OCI-M1 (cell line): ENCODE measurements around the gene SDK1.

Experiments
- DNase-seq: peaks from one replicate; lab custom pipeline; 2025; lab: John Stamatoyannopoulos, UW

The SDK1 gene

GRCh38 chr7:3283130-3283704, 17.8 kb upstream of the SDK1 start:
- no peak for DNase-seq

GRCh38 chr7:3285652-3286051, 15.4 kb upstream of the SDK1 start:
- DNase-seq: no peak

GRCh38 chr7:3289996-3290395, 11.1 kb upstream of the SDK1 start:
- no peak for DNase-seq

GRCh38 chr7:3292694-3293093, 8.4 kb upstream of the SDK1 start:
- no peak for DNase-seq

- no peak for DNase-seq
Measured at GRCh38 chr7:3294432-3295100, 6.5 kb upstream of the SDK1 start.

GRCh38 chr7:3297105-3297819, 3.8 kb upstream of the SDK1 start:
- no peak for DNase-seq

- DNase-seq: no peak
Measured at GRCh38 chr7:3300221-3300650, 816 bp upstream of the SDK1 start.

- DNase-seq: no peak
Measured at GRCh38 chr7:3301449-3301731, 338 bp downstream of the SDK1 start.

- DNase-seq: no peak
Measured at GRCh38 chr7:3301831-3302618, 973 bp downstream of the SDK1 start.

- no peak for DNase-seq
Measured at GRCh38 chr7:3302681-3303320, 1.7 kb downstream of the SDK1 start.

GRCh38 chr7:3304131-3304530, 3.1 kb downstream of the SDK1 start:
- DNase-seq: no peak

- DNase-seq: no peak
Measured at GRCh38 chr7:3307435-3307834, 6.4 kb downstream of the SDK1 start.

- no peak for DNase-seq
Measured at GRCh38 chr7:3309140-3309539, 8.1 kb downstream of the SDK1 start.

- no peak for DNase-seq
Measured at GRCh38 chr7:3309956-3310355, 8.9 kb downstream of the SDK1 start.

- DNase-seq: no peak
Measured at GRCh38 chr7:3310884-3311283, 9.8 kb downstream of the SDK1 start.

GRCh38 chr7:3312583-3312982, 11.5 kb downstream of the SDK1 start:
- peak; percentile 13 for DNase-seq

- DNase-seq: no peak
Measured at GRCh38 chr7:3318874-3319273, 17.8 kb downstream of the SDK1 start.

- DNase-seq: no peak
Measured at GRCh38 chr7:3321206-3321605, 20.2 kb downstream of the SDK1 start.

- DNase-seq: no peak
Measured at GRCh38 chr7:3321745-3322144, 20.7 kb downstream of the SDK1 start.

- no peak for DNase-seq
Measured at GRCh38 chr7:3326246-3326645, 25.2 kb downstream of the SDK1 start.

GRCh38 chr7:3327099-3327498, 26.0 kb downstream of the SDK1 start:
- DNase-seq: no peak

GRCh38 chr7:3327655-3328054, 26.6 kb downstream of the SDK1 start:
- DNase-seq: no peak
